ENCODE data around the gene KCNMB2.

KCNMB2 gene

DNA sequence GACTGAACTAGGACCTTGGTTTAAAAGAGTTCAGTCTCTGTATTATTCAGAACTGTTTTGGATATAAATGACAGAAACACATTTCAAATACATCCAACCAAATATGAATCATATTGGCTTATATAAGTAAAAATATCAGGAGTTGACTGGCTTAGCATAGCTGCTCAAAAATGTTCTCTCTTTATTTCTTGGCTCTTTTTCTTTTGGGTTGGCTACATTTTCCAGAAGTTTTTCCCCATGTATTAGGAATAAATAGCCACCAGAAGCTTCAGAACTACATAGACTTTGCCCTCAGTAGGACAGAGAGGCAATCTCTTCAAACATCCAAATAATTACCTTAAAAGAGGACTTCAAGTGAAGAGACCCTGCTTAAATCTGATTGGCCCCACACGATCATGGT lies 32.7 kb downstream of the KCNMB2 start:
- no peak for DNase-seq (ENCODE audit: low read depth, low spot score)

GRCh38 chr3:178569826-178570225 lies 33.6 kb downstream of the KCNMB2 start:
- DNase-seq (ENCODE audit: low read depth, low spot score), result no peak

DNA sequence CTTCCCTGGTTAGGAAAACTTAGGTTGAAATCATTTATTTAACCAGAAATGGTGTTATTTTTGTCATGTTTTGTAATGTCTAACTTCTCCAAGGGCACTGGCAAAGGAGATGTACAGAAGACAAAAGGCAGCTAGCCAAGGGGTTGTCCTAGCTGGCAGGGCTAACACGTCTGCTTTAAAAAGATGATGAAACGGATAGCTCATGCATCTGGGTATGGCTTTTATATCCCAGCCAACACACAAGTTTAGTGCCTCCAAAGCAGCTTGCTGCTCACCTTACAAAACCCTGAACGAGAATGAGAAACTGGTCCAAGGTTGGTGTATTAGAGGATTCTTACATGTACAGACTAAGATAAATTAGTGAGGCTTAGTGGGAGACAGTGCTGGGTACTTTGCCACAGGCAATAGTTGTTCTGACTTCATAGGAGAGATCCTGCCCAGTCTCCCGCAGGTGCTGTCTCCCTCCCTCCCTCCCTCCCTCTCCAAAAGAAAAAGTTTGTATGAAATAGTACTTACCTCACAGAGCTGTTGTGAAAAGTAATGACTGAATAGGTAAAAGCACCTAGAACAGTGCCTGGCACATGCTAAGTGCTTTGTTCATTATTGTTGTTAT lies 47.8 kb downstream of the KCNMB2 start:
- DNase-seq (ENCODE audit: low read depth, low spot score), result no peak

GRCh38 chr3:178584722-178585380 lies 48.6 kb downstream of the KCNMB2 start:
- DNase-seq (ENCODE audit: low read depth, low spot score), result no peak

DNA sequence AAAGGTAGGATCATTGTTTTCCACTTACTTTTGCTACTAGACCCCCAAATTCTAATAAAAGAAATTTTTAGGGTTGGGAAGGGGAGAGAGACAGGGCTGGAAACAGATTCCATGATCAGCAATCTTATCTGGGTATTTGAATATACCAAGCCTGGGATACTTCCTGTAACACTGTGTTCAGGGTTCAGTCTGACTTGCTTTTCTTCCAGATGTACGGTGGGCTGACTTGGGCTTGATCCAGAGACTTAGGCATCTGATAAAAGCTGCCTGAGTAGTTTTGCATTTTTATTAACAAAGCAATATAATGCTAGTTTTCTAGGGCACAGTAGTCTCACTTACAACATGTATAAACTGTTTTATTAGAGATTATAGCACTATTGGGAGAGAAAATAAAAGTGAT lies 49.2 kb downstream of the KCNMB2 start:
- DNase-seq (ENCODE audit: low read depth, low spot score), result no peak

GRCh38 chr3:178586076-178586475 lies 49.8 kb downstream of the KCNMB2 start:
- no peak for DNase-seq (ENCODE audit: low read depth, low spot score)

- DNase-seq (ENCODE audit: low read depth, low spot score), result no peak
Observed at GRCh38 chr3:178588628-178589027, 52.4 kb downstream of the KCNMB2 start.

DNA sequence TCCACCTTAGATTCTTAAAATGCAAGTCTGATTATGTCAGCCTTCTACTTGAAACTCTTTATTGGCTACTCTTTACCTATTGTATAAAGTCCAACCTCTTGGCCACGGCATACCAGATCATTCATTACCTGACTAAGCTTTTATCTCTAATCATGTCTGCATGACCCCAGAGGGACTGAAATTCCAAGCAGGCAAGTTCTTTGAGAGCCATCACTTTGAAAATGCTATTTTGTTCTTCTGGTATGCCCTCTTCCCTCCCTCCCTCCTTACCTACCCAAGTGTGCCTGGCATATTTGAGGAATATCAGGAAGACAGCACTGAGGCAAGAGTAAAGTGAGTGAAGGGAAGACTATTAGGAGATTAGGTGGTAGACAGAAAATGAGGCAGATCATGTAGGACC lies 57.5 kb downstream of the KCNMB2 start:
- DNase-seq (ENCODE audit: low read depth, low spot score), result no peak

- no peak for DNase-seq (ENCODE audit: low read depth, low spot score)
Observed at GRCh38 chr3:178597371-178597770, 61.1 kb downstream of the KCNMB2 start.

- no peak for DNase-seq (ENCODE audit: low read depth, low spot score)
Observed at GRCh38 chr3:178602856-178603255, 66.6 kb downstream of the KCNMB2 start.

GRCh38 chr3:178603735-178604134 lies 67.5 kb downstream of the KCNMB2 start:
- no peak for DNase-seq (ENCODE audit: low read depth, low spot score)

- no peak for DNase-seq (ENCODE audit: low read depth, low spot score)
Observed at GRCh38 chr3:178618197-178618596, 82.0 kb downstream of the KCNMB2 start.

GRCh38 chr3:178618896-178619295 lies 82.7 kb downstream of the KCNMB2 start:
- DNase-seq (ENCODE audit: low read depth, low spot score), result no peak

GRCh38 chr3:178623666-178624255 lies 87.5 kb downstream of the KCNMB2 start:
- DNase-seq (ENCODE audit: low read depth, low spot score), result no peak

DNA sequence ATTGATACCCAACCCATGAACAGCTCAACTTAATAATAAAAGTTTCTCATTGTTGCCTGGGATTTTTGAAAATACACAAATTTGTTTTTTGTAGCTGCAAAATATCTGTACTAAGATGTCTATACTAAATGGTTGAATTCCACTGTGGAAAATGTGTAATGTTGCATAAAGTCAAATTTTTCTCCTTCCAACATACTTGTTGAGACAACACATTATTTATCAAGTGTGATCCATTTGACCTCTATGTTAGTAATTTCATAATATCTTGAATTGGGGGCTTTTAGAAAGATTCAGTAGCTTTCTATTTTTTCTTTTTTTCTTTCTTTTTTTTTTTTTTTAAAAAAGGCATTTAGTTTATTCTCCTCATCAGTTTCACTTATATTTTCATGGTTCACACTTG lies 88.0 kb downstream of the KCNMB2 start:
- no peak for DNase-seq (ENCODE audit: low read depth, low spot score)

DNA sequence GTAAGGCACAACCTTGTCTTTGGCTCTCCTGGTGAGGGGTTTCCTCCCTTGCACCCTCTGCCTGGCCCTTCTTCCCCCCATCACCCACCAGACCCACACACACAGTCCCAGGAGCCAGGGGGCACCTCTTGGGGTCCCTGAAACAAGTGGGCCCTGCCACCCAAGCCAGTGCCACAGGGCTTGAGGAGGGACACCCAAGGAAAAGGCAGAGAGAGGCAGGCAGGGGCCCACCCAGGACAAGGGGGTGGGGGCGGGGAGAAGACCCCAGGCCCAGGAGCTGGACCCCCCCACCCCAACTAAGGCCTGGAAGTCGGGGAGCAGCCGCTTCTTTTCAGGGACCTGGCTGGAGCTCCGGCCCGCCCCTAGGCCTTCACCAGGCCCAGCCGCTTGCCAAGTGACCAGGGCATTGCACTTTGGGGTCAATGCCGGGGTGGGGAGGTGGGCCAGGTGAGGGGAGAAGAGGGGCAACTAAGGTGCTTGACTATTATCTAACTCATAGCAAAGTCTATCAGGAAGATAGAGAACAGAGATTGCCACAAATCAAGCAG lies 88.9 kb downstream of the KCNMB2 start:
- no peak for DNase-seq (ENCODE audit: low read depth, low spot score)

- DNase-seq (ENCODE audit: low read depth, low spot score), result no peak
Observed at GRCh38 chr3:178628037-178628436, 91.8 kb downstream of the KCNMB2 start.

GRCh38 chr3:178629430-178630178 lies 93.4 kb downstream of the KCNMB2 start:
- no peak for DNase-seq (ENCODE audit: low read depth, low spot score)

DNA sequence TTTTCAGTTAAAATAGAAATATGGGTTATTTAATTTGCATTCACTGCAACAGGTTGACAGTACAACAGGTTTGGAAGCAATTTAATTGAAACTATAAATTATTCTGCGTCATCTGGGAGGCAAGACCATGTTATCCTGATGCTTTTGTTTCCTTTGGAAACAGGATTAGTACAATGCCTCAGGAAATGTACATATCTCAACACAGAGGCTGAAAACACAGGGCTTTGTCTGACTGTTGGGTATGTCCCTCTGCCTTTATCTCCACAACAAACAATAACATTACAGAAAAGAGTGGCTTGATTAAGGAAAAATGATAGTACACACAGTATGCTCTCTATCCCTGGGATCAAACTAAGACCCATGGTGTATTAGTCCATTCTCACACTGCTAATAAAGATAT lies 95.7 kb downstream of the KCNMB2 start:
- no peak for DNase-seq (ENCODE audit: low read depth, low spot score)

- DNase-seq (ENCODE audit: low read depth, low spot score), result no peak
Observed at GRCh38 chr3:178634975-178635374, 98.7 kb downstream of the KCNMB2 start.

DNA sequence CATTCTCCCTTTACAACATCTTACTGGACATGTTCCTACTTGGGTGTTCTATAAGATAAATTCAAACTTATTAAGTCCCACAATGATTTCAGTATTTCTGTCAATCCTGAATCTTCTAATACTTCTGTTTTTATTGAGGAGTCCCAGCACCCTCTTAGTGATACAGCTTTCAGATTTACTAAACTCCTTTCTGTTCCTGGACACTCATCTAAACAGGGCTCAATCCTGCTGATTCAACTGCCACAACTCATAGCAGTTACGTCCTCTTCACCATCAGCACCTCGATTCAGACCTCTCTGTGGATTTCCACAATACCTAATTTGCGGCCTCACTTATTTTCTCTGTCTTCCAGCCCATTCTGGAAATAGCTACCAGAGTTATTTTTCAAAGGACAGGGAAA lies 101.6 kb downstream of the KCNMB2 start:
- DNase-seq (ENCODE audit: low read depth, low spot score), result no peak

DNA sequence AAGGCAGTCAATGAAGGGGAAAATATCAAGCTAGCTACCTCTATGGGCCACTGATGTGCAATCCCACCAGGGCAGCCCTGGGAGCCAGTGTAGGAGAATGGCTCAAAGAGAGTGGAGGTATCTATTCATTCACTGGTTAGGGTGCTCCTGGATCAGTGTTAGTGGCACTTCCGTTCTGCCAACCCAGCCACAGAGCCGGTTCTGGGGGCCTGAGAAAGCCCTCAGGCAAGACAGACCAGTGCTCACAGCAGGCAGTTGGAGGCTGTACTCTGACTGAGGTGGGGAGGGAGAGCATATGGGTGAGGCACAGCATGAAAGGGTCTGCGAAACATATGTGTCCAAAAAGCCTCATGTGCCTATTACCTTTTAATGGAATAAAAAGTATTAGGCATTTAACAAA lies 109.3 kb downstream of the KCNMB2 start:
- no peak for DNase-seq (ENCODE audit: low read depth, low spot score)

All from iPS DF 19.7 (cell line).